ENCODE measurements around the gene FASTKD2. TPM values are rescaled to one million over a fixed set of nuclear protein-coding genes. Genes with fewer than 3 reads are reported as not detected.
A peak's percentile ranks its signal among the peaks of the same experiment; 100 is the strongest.

Gene FASTKD2
- total RNA-seq, 1 donor from 2014 or later, result 19.8 TPM

DNA sequence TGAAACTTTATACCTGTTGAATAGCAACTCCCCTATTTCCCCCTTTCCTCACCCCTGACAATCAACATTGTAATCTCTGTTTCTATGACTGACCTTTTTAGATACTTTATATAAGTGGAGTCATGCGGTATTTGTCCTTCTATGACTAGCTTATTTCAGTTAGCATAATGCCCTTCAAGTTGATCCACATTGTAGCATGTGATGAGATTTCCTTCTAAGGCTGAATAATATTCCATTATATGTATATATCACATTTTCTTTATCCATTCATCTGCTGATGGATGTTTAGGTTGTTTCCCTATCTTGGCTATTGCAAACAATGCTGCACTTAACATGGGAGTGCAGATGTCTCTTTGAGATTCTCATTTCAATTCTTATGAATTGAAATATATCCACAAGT is 9.5 kb downstream of the FASTKD2 start:
- TF ChIP-seq, protein P1, sequence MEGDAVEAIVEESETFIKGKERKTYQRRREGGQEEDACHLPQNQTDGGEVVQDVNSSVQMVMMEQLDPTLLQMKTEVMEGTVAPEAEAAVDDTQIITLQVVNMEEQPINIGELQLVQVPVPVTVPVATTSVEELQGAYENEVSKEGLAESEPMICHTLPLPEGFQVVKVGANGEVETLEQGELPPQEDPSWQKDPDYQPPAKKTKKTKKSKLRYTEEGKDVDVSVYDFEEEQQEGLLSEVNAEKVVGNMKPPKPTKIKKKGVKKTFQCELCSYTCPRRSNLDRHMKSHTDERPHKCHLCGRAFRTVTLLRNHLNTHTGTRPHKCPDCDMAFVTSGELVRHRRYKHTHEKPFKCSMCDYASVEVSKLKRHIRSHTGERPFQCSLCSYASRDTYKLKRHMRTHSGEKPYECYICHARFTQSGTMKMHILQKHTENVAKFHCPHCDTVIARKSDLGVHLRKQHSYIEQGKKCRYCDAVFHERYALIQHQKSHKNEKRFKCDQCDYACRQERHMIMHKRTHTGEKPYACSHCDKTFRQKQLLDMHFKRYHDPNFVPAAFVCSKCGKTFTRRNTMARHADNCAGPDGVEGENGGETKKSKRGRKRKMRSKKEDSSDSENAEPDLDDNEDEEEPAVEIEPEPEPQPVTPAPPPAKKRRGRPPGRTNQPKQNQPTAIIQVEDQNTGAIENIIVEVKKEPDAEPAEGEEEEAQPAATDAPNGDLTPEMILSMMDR (IDR thresholded peaks at IDR 0.05), result no peak
- H3K4me1 Mint-ChIP-seq (ENCODE audit: unreplicated experiment), result no peaks in the 10 kb centered on the region
- H3K27ac Mint-ChIP-seq (ENCODE audit: unreplicated experiment), result no peak overlapping the region

DNA sequence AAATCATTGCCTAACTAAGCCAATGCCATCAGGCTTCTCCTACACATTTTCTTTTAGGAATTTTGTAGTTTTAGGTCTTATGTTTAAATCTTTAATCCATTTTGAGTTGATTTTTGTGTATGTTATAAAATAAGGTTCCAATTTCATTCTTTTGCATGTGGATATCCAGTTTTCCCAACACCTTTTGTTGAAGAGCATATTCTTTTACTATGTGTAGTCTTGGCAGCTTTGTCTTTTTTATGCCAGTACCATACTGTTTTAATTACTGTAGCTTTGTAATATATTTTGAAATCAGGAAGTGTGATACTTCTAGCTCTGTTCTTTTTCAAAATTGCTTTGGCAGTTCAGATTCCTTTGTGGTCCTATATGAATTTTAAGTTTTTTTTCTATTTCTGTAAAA is 11.0 kb downstream of the FASTKD2 start:
- DNase-seq (ENCODE audit: extremely low spot score, unreplicated experiment), result no peak
- TF ChIP-seq, protein P1 (IDR thresholded peaks at IDR 0.05), result no peak
- Mint-ChIP-seq H3K27me3 (ENCODE audit: unreplicated experiment) (no peaks in the 10 kb centered on the region), H3K4me3 (ENCODE audit: unreplicated experiment) (no peak overlapping the region), H3K9me3 (ENCODE audit: unreplicated experiment) (peaks cover 17% of the 10 kb centered on the region), H3K36me3 (ENCODE audit: unreplicated experiment) (peaks cover 67% of the 10 kb centered on the region), H3K27ac (ENCODE audit: unreplicated experiment) (no peak overlapping the region), H3K4me1 (ENCODE audit: unreplicated experiment) (no peaks in the 10 kb centered on the region)

More for the DNA sequence above, 9.5 kb downstream of the FASTKD2 start:
- peaks cover 60% of the 10 kb centered on the region for H3K36me3 Mint-ChIP-seq (ENCODE audit: unreplicated experiment)
- peaks cover 7% of the 10 kb centered on the region for H3K9me3 Mint-ChIP-seq (ENCODE audit: unreplicated experiment)
- no peak for DNase-seq (ENCODE audit: extremely low spot score, unreplicated experiment)
- no peaks in the 10 kb centered on the region for H3K27me3 Mint-ChIP-seq (ENCODE audit: unreplicated experiment)
- H3K4me3 Mint-ChIP-seq (ENCODE audit: unreplicated experiment), result no peak overlapping the region

DNA sequence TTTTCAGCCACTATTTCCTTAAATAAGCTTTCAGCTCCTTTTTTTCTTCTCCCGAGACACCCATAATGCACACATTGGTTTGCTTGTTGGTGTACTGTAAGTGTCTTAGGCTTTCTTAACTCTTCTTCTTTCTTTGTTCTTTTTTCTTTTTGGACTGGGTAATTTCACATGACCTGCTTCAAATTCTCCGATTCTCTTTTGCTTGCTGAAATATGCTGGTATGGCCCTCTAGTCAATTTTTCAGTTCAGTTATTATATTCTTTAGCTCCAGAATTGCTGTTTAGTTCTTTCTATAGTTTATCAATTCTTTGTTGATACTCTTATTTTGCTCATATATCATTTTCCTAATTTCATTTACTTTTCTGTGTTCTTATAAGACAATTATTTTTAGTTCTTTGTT is 15.3 kb downstream of the FASTKD2 start:
- no peak for DNase-seq (ENCODE audit: extremely low spot score, unreplicated experiment)
- Mint-ChIP-seq H3K27me3 (ENCODE audit: unreplicated experiment) (no peaks in the 10 kb centered on the region), H3K9me3 (ENCODE audit: unreplicated experiment) (peaks cover 17% of the 10 kb centered on the region), H3K27ac (ENCODE audit: unreplicated experiment) (no peak overlapping the region), H3K36me3 (ENCODE audit: unreplicated experiment) (peaks cover 60% of the 10 kb centered on the region), H3K4me1 (ENCODE audit: unreplicated experiment) (no peaks in the 10 kb centered on the region), H3K4me3 (ENCODE audit: unreplicated experiment) (no peak overlapping the region)
- TF ChIP-seq, protein P1 (IDR thresholded peaks at IDR 0.05), result no peak

DNA sequence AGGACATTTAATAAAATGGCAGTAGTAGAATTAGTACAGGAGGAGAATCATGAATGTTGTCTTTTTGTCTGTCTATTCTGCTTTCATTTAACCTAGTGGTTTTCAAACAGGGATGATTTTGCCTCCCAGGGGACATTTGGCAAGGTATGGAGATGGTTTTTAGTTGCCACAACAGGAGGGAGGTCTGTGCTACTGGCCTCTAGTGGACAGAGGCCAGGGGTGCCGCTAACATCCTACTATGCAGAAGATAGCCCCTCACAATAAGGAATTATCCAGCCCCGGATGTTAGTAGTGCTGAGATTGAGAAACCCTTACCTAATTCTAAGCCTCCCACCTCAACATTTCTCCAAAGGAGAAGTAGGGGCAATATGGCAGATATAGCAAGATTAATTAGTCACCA is 18.3 kb downstream of the FASTKD2 start:
- H3K27ac Mint-ChIP-seq (ENCODE audit: unreplicated experiment), result no peak overlapping the region
- peaks cover 41% of the 10 kb centered on the region for H3K36me3 Mint-ChIP-seq (ENCODE audit: unreplicated experiment)

DNA sequence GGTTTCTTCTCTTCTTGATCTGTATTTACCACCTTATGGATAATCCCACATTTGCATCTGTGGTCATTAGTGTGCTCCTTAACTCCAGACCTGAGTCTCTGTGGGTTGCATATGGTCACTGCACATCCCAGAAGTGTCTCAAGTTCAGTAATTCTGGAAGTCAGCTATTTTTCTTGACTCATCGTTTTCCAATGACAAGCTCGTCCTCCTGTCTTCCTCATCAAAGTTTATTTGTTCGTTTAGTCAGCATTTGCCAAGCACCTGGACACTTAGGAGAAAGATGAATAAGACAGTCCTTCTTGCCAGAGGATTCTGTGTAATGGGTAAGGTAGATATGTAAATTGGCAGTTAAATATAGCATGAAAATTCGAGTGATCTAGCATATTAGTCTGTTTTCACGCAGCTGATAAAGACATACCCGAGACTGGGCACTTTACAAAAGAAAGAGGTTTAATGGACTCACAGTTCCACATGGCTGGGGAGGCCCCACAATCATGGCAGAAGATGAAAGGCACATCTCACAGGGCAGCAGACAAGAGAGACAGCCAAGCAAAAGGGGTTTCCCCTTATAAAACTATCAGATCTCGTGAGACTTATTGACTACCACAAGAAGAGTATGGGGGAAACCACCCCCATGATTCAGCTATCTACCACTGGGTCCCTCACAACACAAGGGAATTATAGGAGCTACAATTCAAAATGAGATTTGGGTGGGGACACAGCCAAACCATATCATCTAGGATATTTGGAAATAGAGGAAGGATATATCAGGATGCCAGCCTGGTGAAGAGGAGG is 19.4 kb downstream of the FASTKD2 start:
- TF ChIP-seq, protein P1 (IDR thresholded peaks at IDR 0.05), result no peak
- Mint-ChIP-seq H3K36me3 (ENCODE audit: unreplicated experiment) (peaks cover 38% of the 10 kb centered on the region), H3K27me3 (ENCODE audit: unreplicated experiment) (no peaks in the 10 kb centered on the region), H3K4me3 (ENCODE audit: unreplicated experiment) (no peak overlapping the region), H3K9me3 (ENCODE audit: unreplicated experiment) (peaks cover 10% of the 10 kb centered on the region), H3K4me1 (ENCODE audit: unreplicated experiment) (no peaks in the 10 kb centered on the region), H3K27ac (ENCODE audit: unreplicated experiment) (no peak overlapping the region)
- DNase-seq (ENCODE audit: extremely low spot score, unreplicated experiment), result no peak

More for the DNA sequence above, 18.3 kb downstream of the FASTKD2 start:
- Mint-ChIP-seq H3K4me1 (ENCODE audit: unreplicated experiment) (no peaks in the 10 kb centered on the region), H3K9me3 (ENCODE audit: unreplicated experiment) (peaks cover 10% of the 10 kb centered on the region), H3K4me3 (ENCODE audit: unreplicated experiment) (no peak overlapping the region), H3K27me3 (ENCODE audit: unreplicated experiment) (no peaks in the 10 kb centered on the region)
- TF ChIP-seq, protein P1 (IDR thresholded peaks at IDR 0.05), result peak; percentile 56
- no peak for DNase-seq (ENCODE audit: extremely low spot score, unreplicated experiment)
